OCI-LY7 (cell line): Measurements from ENCODE around the gene CYP4A22.

Experiments used
- EZH2phosphoT487 ChIP-seq: fragments of 200-600 bp; sonication (generic); IDR thresholded peaks from 2 replicates; pipeline ENCODE4 v1.6.1; 2018; ENCODE audit warnings: low read depth, borderline replicate concordance, mild to moderate bottlenecking, mixed run types, antibody characterized with exemption, low read length, moderate library complexity, mixed read lengths
- TF ChIP-seq, protein P1 (sequence below): fragments of 200-600 bp; sonication (generic); conservative IDR thresholded peaks from 2 replicates; pipeline ENCODE4 v1.5.1; 2014; ENCODE audit warnings: mild to moderate bottlenecking, antibody characterized with exemption, low read length, moderate library complexity, mixed read lengths

DNA sequence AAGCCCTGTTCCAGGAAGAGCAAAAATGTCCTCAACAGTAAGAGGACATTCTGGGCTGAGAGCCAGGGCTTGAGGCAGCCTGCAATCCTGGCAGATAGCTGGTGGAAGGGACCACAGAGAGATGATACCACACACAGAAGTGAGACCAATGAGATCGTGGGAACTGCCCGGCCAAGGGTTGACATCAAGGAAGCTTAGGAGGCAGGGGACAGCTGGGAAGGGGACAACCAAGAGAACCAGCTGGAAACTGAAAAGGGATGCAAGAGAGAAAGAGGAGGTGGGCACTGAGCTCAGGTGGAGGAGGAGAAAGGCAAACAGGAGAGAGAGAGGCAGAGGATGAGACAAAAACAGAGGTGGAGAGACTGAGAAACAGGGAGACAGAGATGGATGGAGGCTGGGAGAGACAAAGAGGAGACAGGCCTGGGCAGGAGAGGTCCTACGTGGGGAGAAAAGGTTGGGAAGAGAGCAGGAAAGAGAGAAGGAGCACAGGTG, 43.4 kb downstream of the CYP4A22 start:
- TF ChIP-seq, protein P1, sequence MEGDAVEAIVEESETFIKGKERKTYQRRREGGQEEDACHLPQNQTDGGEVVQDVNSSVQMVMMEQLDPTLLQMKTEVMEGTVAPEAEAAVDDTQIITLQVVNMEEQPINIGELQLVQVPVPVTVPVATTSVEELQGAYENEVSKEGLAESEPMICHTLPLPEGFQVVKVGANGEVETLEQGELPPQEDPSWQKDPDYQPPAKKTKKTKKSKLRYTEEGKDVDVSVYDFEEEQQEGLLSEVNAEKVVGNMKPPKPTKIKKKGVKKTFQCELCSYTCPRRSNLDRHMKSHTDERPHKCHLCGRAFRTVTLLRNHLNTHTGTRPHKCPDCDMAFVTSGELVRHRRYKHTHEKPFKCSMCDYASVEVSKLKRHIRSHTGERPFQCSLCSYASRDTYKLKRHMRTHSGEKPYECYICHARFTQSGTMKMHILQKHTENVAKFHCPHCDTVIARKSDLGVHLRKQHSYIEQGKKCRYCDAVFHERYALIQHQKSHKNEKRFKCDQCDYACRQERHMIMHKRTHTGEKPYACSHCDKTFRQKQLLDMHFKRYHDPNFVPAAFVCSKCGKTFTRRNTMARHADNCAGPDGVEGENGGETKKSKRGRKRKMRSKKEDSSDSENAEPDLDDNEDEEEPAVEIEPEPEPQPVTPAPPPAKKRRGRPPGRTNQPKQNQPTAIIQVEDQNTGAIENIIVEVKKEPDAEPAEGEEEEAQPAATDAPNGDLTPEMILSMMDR, result no peak
- TF ChIP-seq EZH2phosphoT487, result no peak
